GM12801 (cell line): ENCODE data around the gene BCAR3.

Experiments
- TF ChIP-seq, protein P1 (sequence below): IDR thresholded peaks from one replicate; pipeline ENCODE4 v1.5.1; 2011; ENCODE audit warnings: control low read depth; ENCODE audit not compliant: insufficient read length; ENCODE audit errors: extremely low read depth

Gene BCAR3

GRCh38 chr1:93531193-93531592 is 150.4 kb downstream of the BCAR3 start:
- TF ChIP-seq, protein P1, sequence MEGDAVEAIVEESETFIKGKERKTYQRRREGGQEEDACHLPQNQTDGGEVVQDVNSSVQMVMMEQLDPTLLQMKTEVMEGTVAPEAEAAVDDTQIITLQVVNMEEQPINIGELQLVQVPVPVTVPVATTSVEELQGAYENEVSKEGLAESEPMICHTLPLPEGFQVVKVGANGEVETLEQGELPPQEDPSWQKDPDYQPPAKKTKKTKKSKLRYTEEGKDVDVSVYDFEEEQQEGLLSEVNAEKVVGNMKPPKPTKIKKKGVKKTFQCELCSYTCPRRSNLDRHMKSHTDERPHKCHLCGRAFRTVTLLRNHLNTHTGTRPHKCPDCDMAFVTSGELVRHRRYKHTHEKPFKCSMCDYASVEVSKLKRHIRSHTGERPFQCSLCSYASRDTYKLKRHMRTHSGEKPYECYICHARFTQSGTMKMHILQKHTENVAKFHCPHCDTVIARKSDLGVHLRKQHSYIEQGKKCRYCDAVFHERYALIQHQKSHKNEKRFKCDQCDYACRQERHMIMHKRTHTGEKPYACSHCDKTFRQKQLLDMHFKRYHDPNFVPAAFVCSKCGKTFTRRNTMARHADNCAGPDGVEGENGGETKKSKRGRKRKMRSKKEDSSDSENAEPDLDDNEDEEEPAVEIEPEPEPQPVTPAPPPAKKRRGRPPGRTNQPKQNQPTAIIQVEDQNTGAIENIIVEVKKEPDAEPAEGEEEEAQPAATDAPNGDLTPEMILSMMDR, result no peak

GRCh38 chr1:93528412-93528811 is 153.2 kb downstream of the BCAR3 start:
- TF ChIP-seq, protein P1, result no peak

DNA sequence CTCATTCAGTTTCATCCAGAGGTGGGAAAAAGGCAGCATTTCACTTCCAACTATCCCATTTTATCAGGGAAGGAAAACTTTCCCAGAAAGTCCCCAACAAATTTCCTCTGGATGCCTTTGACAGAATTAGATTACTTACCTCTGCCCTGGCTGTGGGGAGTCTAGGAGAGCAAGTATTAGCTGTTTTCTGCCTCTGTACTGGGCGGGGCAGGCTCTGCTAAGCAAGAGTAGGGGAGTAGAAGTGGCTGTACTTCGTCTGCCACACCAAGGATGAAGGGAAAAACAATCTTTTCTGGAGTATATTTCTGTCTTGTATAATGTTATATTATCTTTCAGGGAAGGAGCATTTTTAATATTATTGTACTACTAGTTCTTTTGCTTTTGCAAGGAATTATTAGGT is 155.2 kb downstream of the BCAR3 start:
- TF ChIP-seq, protein P1, result no peak

DNA sequence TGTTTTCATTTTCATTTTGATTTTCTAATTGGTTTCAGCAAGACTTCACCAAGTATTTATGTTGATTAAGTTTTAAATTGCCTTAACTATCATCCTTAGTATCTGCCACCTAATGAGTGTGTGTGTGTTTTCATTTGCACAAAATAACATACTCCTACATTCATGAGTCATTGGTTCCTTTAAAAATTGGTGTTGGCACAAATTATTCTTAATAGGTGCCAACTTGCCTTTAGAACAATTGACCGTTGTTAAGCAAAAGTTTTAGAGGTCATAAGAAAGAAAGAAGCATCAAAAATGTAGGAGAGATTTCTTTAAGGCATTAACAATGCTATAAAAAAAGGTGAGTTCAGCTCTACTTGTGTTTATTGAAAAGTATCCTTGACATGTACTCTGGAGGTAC is 156.2 kb downstream of the BCAR3 start:
- TF ChIP-seq, protein P1, result no peak

GRCh38 chr1:93522721-93523120 is 158.9 kb downstream of the BCAR3 start:
- TF ChIP-seq, protein P1, result no peak

- TF ChIP-seq, protein P1, result no peak
Observed at GRCh38 chr1:93521618-93522017, 160.0 kb downstream of the BCAR3 start.

DNA sequence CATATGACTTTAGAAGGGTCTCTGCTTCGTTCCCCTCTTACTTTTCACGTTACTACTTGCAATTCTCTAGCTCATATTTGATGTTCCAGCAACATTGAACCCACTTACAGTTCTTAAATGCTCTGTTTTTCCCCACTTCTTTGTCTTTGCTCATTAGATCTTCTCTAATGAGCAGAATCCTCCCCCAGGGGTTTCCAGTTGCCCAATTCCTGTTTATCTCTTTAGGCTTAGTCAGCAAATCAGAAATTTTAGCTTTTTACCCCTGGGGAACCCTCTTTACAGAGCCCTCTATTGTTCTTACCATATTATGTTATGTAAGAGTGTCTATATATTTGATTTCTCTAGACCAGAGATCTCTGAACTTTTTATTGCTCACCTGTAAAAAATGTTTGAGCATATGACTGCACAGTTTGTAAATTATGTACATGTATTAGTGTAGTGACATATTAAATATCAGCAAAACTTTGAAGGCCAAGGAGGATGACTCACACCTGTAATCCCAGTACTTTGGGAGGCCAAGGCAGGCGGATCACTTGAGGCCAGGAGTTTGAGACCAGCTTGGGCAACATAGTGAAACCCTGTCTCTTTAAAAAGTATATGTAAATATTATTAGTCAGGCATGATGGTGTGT is 162.3 kb downstream of the BCAR3 start:
- TF ChIP-seq, protein P1, result no peak
